GM18498 (cell line): ENCODE results near the gene MS4A10.
"Not testable (repeated sequence)": the region's sequence is repeated elsewhere in the genome, so short reads cannot be mapped to it uniquely, and the experiment has no call there.

Experiments
- ATAC-seq: cut with Tn5 transposase; IDR thresholded peaks from one replicate; pipeline ENCODE4 v1.9.1; 2021; ENCODE audit warnings: mild to moderate bottlenecking, moderate library complexity; ENCODE audit not compliant: unreplicated experiment

The MS4A10 gene

GRCh38 chr11:60823745-60824306 is 38.7 kb downstream of the MS4A10 start:
- ATAC-seq, result not testable (repeated sequence)

GRCh38 chr11:60825118-60825517 is 40.0 kb downstream of the MS4A10 start:
- ATAC-seq, result no peak

- ATAC-seq, result no peak
Measured at GRCh38 chr11:60825790-60826189, 40.7 kb downstream of the MS4A10 start.

GRCh38 chr11:60830478-60831142 is 45.5 kb downstream of the MS4A10 start:
- no peak for ATAC-seq

GRCh38 chr11:60831143-60831500 is 46.0 kb downstream of the MS4A10 start:
- ATAC-seq, result peak; percentile 75

GRCh38 chr11:60831501-60832079 is 46.5 kb downstream of the MS4A10 start:
- ATAC-seq, result no peak

- ATAC-seq, result no peak
Measured at GRCh38 chr11:60834742-60835533, 49.8 kb downstream of the MS4A10 start.

GRCh38 chr11:60835534-60835846 is 50.4 kb downstream of the MS4A10 start:
- no peak for ATAC-seq

- no peak for ATAC-seq
Measured at GRCh38 chr11:60836866-60837515, 51.9 kb downstream of the MS4A10 start.

GRCh38 chr11:60838132-60838531 is 53.0 kb downstream of the MS4A10 start:
- no peak for ATAC-seq

- no peak for ATAC-seq
Measured at GRCh38 chr11:60840470-60841430, 55.6 kb downstream of the MS4A10 start.

- ATAC-seq, result peak; percentile 81
Measured at GRCh38 chr11:60841797-60842667, 56.9 kb downstream of the MS4A10 start, which contains the start of gene CCDC86. CCDC86 (plus strand) TSS chr11:60842113; CDS start chr11:60842125, 12 bp downstream.

GRCh38 chr11:60842668-60843600 is 57.8 kb downstream of the MS4A10 start:
- no peak for ATAC-seq

GRCh38 chr11:60844045-60844869 is 59.1 kb downstream of the MS4A10 start:
- no peak for ATAC-seq

GRCh38 chr11:60844870-60845221 is 59.7 kb downstream of the MS4A10 start:
- no peak for ATAC-seq

GRCh38 chr11:60845338-60845737 is 60.2 kb downstream of the MS4A10 start:
- no peak for ATAC-seq

GRCh38 chr11:60847281-60847680 is 62.1 kb downstream of the MS4A10 start:
- ATAC-seq, result no peak
